Activated T-helper 1 cell treated with anti-CD3 and anti-CD28 coated beads, Interleukin-12 subunit alpha, Interleukin-12 subunit beta, Interleukin-2, Interleukin-4 antibody, amounts not matched to agents 30 ng/mL and 10 ng/mL and 1 ng/mL, durations not matched to agents 14 hours and 24 hours and 36 hours (primary cell): ENCODE data around the gene DPP6. TPM values are rescaled to one million over a fixed set of nuclear protein-coding genes. Genes with fewer than 3 reads are reported as not detected.
A peak's percentile ranks its signal among the peaks of the same experiment; 100 is the strongest.
"Not testable (repeated sequence)": the region's sequence is repeated elsewhere in the genome, so short reads cannot be mapped to it uniquely, and the experiment has no call there.

Experiments used
- DNase-seq: peaks from one replicate; pipeline ENCODE4 v3.0.0; 2021; ENCODE audit warnings: low spot score
- H3K27ac Mint-ChIP-seq: one replicate; pipeline ENCODE4 v1.8.0; 2021; ENCODE audit warnings: mild to moderate bottlenecking, mixed read lengths
- H3K27me3 Mint-ChIP-seq: one replicate; pipeline ENCODE4 v1.8.0; 2022; ENCODE audit warnings: mild to moderate bottlenecking, moderate library complexity, mixed read lengths; ENCODE audit not compliant: insufficient read depth
- H3K36me3 Mint-ChIP-seq: one replicate; pipeline ENCODE4 v1.8.0; 2021; ENCODE audit warnings: low read depth, mixed read lengths
- H3K4me1 Mint-ChIP-seq: one replicate; pipeline ENCODE4 v1.8.0; 2021; ENCODE audit warnings: low read depth, mixed read lengths
- H3K4me3 Mint-ChIP-seq: one replicate; pipeline ENCODE4 v1.8.0; 2021; ENCODE audit warnings: mild to moderate bottlenecking, moderate library complexity, mixed read lengths
- H3K9me3 Mint-ChIP-seq: one replicate; pipeline ENCODE4 v1.8.0; 2021; ENCODE audit warnings: mixed read lengths
- intact Hi-C: fragments of 100-400 bp; cut with micrococcal nuclease; formaldehyde crosslinking; loops from one replicate; pipeline ENCODE4 v1.15.1; 2024
- total RNA-seq: library from RNA; stranded (reverse); gene quantifications from 2 replicates; pipeline ENCODE4 v1.2.3, GENCODE V29; 2022

DPP6 gene
- total RNA-seq, 1 donor from 2014 or later = not detected

DNA sequence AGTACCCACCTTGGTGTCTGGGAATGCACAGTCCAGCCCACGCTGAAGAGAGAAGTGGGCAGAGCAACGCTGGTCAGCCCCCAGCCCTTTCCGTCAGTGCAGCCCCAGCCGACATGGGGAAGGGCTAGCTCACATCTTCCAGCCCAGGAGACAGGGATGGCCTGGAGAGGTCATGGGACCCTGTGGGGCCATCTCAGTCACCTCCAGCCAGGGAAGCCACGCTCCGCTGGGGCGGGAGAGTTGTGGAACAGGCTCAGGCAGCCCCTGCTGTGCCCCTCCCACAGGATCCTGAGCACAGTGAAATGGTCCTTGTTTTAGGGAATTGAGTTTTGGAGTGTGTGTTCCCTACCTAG lies 865.6 kb downstream of the DPP6 start:
- Mint-ChIP-seq H3K4me3 (no peak overlapping the region), H3K4me1 (peaks cover 4% of the 10 kb centered on the region), H3K27ac (no peak overlapping the region), H3K27me3 (peaks cover 16% of the 10 kb centered on the region), H3K9me3 (no peaks in the 10 kb centered on the region), H3K36me3 (no peaks in the 10 kb centered on the region)
- intact Hi-C loops = no loop called here
- no peak for DNase-seq

DNA sequence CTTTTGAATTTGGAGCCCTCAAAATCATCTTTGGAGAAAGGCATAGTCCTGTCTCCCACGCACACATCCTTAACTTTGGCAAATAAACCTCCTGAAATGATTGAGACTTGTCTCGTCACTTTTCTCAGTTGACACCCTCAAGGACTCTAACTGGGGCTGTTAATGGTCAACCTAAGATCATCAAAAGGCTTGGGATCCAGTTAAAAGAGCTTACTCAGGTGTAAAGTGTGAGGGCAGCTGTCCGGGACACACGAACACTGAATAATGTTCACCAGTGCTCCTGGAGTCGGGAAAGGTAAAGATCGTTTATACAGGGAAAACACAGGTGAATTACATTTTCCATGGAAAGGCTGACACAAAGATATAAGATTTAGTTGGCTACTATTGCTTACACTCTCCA lies 866.1 kb downstream of the DPP6 start:
- Mint-ChIP-seq H3K27me3 (peaks cover 16% of the 10 kb centered on the region), H3K4me1 (peaks cover 4% of the 10 kb centered on the region), H3K4me3 (no peak overlapping the region), H3K36me3 (no peaks in the 10 kb centered on the region), H3K9me3 (no peaks in the 10 kb centered on the region), H3K27ac (no peak overlapping the region)
- intact Hi-C loops = no loop called here
- DNase-seq = no peak

DNA sequence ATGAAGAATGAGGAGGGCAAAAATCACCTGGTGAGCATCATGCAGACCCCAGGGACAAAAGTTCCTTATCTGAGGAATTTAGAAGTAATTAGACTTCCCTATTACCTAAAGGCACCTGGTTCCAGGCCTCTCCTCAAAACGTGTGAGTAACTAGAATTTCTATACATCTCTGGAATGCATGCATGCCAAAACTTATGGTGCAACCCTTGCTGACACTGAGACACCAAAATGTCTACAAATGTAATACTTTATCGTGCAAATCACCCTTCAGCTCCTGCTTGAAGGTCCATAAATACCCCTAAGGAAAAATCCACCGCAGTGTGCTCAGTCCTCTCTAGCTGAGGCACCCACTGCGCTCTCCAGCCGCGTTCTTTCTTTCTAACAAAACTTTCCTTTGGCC lies 866.5 kb downstream of the DPP6 start:
- DNase-seq = no peak
- peaks cover 15% of the 10 kb centered on the region for H3K27me3 Mint-ChIP-seq
- no peak overlapping the region for H3K4me3 Mint-ChIP-seq
- intact Hi-C loops = no loop called here
- no peaks in the 10 kb centered on the region for H3K9me3 Mint-ChIP-seq
- H3K4me1 Mint-ChIP-seq = peaks cover 3% of the 10 kb centered on the region
- no peak overlapping the region for H3K27ac Mint-ChIP-seq
- H3K36me3 Mint-ChIP-seq = no peaks in the 10 kb centered on the region

DNA sequence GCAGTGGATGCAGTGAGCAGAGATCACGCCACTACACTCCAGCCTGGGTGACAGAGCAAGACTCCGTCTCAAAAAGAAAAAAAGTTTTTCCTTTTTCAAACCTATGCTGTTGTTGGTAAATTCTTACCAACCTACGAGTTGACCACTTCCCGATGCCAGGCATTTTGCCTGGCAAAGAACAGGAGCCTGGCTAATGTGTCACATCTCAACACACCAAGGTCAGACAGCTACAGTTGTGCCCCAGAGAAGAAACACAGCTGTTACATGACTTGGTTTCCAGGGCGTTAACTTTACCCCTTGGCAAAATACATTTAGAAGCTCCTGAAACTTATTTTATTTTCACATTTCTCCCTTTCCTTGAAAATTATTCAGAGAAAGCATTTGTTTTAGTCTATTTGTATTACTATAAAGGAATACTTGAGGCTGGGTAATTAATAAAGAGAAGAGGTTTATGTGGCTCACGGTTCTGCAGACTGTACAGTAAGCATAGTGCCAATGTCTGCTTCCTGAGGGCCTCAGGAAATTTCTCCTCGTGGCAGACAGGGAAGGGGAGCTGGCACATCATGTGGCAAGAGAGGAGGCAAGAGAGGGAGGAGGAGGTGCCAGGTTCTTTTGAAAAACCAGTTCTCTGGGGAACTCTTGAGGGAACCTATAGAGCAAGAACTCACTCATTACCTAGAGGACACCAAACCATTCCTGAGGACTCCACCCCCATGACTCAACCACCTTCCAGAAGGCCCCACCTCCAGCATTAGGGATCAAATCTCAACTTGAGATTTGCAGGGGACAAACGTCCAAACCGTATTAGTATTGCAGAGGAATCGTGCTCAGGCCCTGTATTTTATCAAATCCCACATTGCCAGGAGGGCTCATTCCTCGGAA lies 867.4 kb downstream of the DPP6 start:
- Mint-ChIP-seq H3K4me3 (no peak overlapping the region), H3K36me3 (no peaks in the 10 kb centered on the region), H3K9me3 (no peaks in the 10 kb centered on the region), H3K27ac (no peak overlapping the region), H3K27me3 (peaks cover 18% of the 10 kb centered on the region), H3K4me1 (no peaks in the 10 kb centered on the region)
- intact Hi-C loops = loop anchor here (10.0 kb wide), 1 partner anchor 615 kb away; no protein-coding TSS in a partner anchor
- no peak for DNase-seq

DNA sequence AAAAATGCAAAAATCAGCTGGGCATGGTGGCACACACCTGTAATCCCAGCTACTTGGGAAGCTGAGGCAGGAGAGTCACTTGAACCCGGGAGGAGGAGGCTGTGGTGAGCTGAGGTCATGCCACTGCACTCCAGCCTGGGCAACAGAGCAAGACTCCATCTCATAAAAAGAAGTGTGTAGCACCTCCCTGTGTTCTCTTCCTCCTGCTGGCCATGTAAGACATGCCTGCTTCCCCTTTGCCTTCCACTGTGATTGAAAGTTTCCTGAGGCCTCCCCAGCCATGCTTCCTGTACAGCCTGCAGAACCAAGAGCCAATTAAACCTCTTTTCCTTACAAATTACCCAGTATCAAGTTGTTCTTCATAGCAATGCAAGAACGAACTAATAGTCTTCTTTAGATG lies 870.3 kb downstream of the DPP6 start:
- not testable (repeated sequence) for H3K4me3 Mint-ChIP-seq, DNase-seq, H3K27ac Mint-ChIP-seq, H3K36me3 Mint-ChIP-seq, H3K4me1 Mint-ChIP-seq, H3K9me3 Mint-ChIP-seq
- intact Hi-C loops = loop anchor here (10.0 kb wide), 1 partner anchor 612 kb away; no protein-coding TSS in a partner anchor
- H3K27me3 Mint-ChIP-seq = peaks cover 29% of the 10 kb centered on the region

DNA sequence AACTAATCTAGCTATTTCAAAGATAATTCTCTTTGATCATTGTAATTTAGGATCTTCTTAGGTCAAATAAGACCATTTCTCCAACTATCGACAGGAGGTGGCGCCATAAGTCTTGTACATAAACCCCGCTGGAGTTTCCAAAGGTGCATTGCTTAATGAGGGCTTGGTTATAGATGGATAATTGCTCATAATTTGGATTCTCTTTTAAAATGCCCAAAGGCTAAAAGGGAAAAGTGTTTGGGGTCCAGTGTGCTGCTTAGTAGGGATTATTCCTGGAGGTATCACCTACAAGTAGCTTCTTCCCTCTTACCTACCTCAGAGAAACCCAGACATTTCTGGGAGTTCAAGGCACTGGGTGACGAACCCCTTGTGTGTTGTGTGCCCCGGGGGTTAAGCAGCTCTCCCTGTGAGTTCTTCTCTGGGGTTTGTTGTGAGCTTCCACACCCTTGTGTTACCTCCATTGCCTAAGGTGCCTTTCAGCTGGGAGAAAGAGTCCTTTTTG lies 875.5 kb downstream of the DPP6 start:
- H3K9me3 Mint-ChIP-seq = no peaks in the 10 kb centered on the region
- peaks cover 25% of the 10 kb centered on the region for H3K4me1 Mint-ChIP-seq
- intact Hi-C loops = loop anchor here (1.0 to 10.0 kb wide), 15 partner anchors 14 to 1965 kb away; partner anchors contain the start of genes HTR5A, LMBR1, PAXIP1 and RBM33
- peak overlapping the region; percentile 93 for H3K27ac Mint-ChIP-seq
- peak; percentile 53 for DNase-seq
- H3K27me3 Mint-ChIP-seq = peaks cover 27% of the 10 kb centered on the region
- no peaks in the 10 kb centered on the region for H3K36me3 Mint-ChIP-seq
- peak overlapping the region; percentile 94 for H3K4me3 Mint-ChIP-seq

DNA sequence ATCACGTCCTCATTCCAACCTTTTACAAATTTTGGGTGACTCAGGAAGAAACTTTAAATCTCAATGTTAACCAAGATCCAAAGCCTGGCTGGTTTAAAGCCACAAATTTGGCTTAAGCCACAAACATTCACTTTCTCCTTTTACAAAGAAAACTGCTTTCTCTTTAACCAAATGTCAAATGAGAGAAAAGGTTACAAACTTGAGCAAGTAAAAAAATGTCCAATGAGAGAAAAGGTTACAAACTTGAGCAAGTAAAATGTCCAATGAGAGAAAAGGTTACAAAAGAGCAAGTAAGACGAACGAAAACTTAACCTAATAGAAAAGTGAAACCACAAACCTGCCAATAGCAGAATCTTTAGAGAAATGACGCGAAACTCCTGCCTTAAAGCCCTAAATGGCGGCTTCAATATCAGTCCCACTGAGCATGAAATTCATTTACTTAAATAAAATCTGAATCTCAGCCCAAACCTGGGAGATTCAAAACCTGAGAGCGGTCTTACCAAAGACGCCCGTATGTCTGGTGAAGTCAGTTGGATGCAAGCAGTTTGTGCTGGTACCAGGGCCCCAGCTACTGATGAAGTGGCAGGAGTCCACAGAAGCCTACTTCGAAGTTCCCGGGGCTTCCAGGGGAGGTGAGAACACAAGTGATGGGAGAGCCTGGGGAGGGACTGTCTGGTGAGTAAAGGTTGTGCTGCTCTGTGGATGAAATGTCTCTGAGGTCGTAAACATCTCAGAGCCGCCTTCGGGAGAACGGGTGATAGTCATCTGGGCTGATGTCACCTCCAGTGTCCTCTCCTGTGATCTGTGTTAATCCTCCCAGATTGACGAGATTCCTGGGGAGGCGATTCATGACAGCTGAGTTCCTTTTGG lies 876.2 kb downstream of the DPP6 start:
- peak; percentile 36 for DNase-seq
- Mint-ChIP-seq H3K27me3 (peaks cover 27% of the 10 kb centered on the region), H3K4me3 (peak overlapping the region; percentile 94), H3K4me1 (peaks cover 25% of the 10 kb centered on the region), H3K36me3 (no peaks in the 10 kb centered on the region), H3K27ac (peak overlapping the region; percentile 93), H3K9me3 (peaks cover 4% of the 10 kb centered on the region)
- intact Hi-C loops = loop anchor here (1.0 to 10.0 kb wide), 10 partner anchors 15 to 1964 kb away; partner anchors contain the start of genes LMBR1, PAXIP1 and RBM33

DNA sequence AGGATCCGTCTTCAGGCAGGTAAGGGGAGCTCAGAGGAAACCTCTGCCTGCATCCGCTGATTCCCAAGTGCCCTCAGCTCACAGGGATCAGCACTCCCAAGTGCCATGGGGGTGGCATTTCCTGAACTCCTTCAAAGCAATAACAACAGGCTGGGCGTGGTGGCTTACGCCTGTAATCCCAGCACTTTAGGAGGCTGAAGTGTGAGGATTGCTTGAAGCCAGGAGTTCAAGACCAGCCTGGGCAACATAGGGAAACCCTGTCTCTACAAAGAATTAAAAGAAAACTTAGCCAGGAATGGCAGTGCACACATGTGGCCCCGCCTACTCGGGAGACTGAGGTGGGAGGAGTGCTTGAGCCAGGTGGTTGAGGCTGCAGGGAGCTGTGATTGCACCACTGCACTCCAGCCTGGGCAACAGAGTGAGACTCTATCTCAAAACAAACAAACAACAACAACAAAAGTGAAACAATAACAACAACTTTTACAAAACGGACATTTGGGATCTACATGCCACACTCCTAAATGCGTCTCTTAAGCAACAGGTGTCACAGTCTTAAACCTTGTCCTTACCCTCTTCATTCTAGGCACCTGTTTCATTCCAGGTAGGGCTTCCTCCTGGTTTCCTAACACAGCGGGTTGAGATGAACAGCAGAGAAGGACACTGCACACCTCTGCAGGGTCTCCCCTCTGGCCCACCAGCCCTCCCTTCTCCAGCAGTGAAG lies 877.0 kb downstream of the DPP6 start:
- Mint-ChIP-seq H3K4me1 (peaks cover 25% of the 10 kb centered on the region), H3K4me3 (peak overlapping the region; percentile 94), H3K9me3 (peaks cover 12% of the 10 kb centered on the region), H3K36me3 (peaks cover 4% of the 10 kb centered on the region), H3K27me3 (peaks cover 25% of the 10 kb centered on the region), H3K27ac (peak overlapping the region; percentile 93)
- intact Hi-C loops = loop anchor here (2.0 to 10.0 kb wide), 3 partner anchors 606 to 1964 kb away; partner anchors contain the start of gene LMBR1
- no peak for DNase-seq

DNA sequence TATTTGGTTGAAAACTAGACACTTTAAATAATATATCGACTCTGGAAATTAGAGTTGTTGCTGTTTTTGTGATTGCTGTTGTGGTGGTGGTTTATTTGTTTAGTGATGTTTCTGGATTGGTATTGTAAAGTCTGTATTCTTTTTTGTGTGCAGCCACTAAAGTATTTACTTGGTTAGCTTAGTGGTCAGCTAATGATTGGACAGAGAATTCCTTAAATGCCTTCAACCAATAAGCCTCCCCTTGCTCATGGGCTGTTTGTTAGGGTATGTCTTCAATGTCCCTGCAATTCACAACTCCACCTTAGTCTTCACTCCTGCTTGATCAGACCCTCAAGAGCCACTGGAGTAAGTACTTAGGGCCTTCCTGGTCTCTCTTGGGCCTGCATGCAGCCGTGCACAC lies 879.7 kb downstream of the DPP6 start:
- intact Hi-C loops = no loop called here
- H3K9me3 Mint-ChIP-seq = peaks cover 29% of the 10 kb centered on the region
- H3K27ac Mint-ChIP-seq = no peak overlapping the region
- peaks cover 25% of the 10 kb centered on the region for H3K4me1 Mint-ChIP-seq
- peaks cover 10% of the 10 kb centered on the region for H3K36me3 Mint-ChIP-seq
- peaks cover 5% of the 10 kb centered on the region for H3K27me3 Mint-ChIP-seq
- no peak overlapping the region for H3K4me3 Mint-ChIP-seq
- DNase-seq = no peak

DNA sequence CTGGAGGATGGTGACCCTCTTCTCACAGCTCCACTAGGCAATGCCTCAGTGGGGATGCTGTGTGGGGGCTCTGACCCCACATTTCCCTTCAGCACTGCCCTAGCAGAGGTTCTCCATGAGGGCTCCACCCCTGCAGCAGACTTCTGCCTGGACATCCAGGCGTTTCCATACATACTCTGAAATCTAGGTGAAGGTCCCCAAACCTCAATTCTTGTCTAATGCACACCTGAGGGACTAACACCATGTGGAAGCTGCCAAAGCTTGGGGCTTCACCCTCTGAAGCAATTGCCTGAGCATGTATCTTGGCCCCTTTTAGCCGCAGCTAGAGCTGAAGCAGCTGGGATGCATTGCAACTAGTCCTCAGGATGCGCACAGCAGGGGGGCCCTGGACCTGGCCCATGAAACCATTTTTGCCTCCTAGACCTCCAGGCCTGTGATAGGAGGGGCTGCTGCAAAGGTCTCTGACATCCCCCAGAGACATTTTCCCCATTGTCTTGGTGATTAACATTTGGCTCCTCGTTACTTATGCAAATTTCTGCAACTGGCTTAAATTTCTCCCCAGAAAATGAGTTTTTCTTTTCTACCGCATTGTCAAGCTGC lies 882.3 kb downstream of the DPP6 start:
- Mint-ChIP-seq H3K9me3 (peaks cover 29% of the 10 kb centered on the region), H3K36me3 (peaks cover 10% of the 10 kb centered on the region)
- H3K27me3 Mint-ChIP-seq, H3K4me3 Mint-ChIP-seq, H3K4me1 Mint-ChIP-seq, intact Hi-C loops, DNase-seq, H3K27ac Mint-ChIP-seq: not testable (repeated sequence)

DNA sequence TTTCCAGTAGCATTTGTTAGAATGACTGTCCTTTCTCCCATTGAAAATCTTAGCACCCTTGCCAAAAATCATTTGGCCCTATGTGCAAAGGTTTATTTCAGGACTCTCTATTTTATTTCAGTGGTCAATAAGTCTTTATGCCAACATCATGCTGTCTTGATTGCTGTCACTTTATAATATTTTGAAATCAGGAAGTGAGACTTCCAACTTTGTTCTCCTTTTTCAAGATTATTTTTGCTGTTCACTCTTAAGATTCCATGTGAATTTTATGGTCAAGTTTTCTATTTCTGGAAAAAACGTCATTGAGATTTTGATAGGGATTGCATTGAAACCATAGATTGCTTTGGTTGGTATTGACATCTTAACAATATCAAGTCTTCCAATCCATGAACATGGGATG lies 885.6 kb downstream of the DPP6 start:
- Mint-ChIP-seq H3K36me3 (peaks cover 14% of the 10 kb centered on the region), H3K27ac (no peak overlapping the region), H3K9me3 (peaks cover 29% of the 10 kb centered on the region), H3K4me1 (no peaks in the 10 kb centered on the region), H3K27me3 (no peaks in the 10 kb centered on the region), H3K4me3 (no peak overlapping the region)
- DNase-seq = no peak
- intact Hi-C loops = no loop called here

DNA sequence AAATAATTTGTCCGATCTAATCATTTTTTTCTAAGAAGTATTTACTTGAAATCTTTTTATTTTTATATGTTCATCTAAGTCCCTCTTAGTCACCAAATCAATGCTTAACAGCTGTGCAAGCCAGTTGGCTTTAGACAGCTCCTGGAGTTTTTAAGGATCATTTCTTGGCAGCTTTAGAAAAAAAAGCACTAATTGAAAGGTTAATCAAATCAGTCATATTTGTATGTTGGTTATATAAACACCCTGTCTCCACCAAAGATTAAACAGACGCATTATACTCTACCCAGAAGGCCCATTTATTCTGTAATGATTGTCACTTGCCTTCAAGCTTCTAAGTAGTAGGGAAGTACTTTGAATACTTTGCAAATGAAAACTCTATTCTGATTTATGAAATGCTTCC lies 890.5 kb downstream of the DPP6 start:
- H3K27ac Mint-ChIP-seq = no peak overlapping the region
- intact Hi-C loops = no loop called here
- H3K4me1 Mint-ChIP-seq = no peaks in the 10 kb centered on the region

More for the DNA sequence above, 890.5 kb downstream of the DPP6 start:
- Mint-ChIP-seq H3K36me3 (peaks cover 24% of the 10 kb centered on the region), H3K9me3 (no peaks in the 10 kb centered on the region), H3K27me3 (no peaks in the 10 kb centered on the region), H3K4me3 (no peak overlapping the region)
- no peak for DNase-seq
